H1 (cell line): Measurements from ENCODE around the gene NTNG2. TPM values are rescaled to one million over a fixed set of nuclear protein-coding genes. Genes with fewer than 3 reads are reported as not detected.

Experiments used
- BACH1 ChIP-seq: IDR thresholded peaks from 2 replicates; pipeline ENCODE4 v1.6.1; 2012; ENCODE audit warnings: low read length, improper control_type of control experiment
- EP300 ChIP-seq, 2 experiments: IDR thresholded peaks; 1 replicate in 1 of 2; 2 replicates in 1 of 2; pipeline ENCODE4 v1.6.1; 2011 to 2012; ENCODE audit warnings: low read depth in 2 of 2, low read length in 2 of 2, mild to moderate bottlenecking in 2 of 2, borderline replicate concordance in 1 of 2, inconsistent platforms in 1 of 2, moderate library complexity in 1 of 2
- MAFK ChIP-seq: IDR thresholded peaks from 2 replicates; pipeline ENCODE4 v1.6.1; 2012; ENCODE audit warnings: low read depth, mild to moderate bottlenecking, improper control_type of control experiment, low read length
- SP2 ChIP-seq: IDR thresholded peaks from 2 replicates; pipeline ENCODE4 v1.6.1; 2012; ENCODE audit warnings: mild to moderate bottlenecking, low read length, inconsistent platforms
- TCF12 ChIP-seq: IDR thresholded peaks from 2 replicates; pipeline ENCODE4 v1.6.1; 2011; ENCODE audit warnings: low read depth, mild to moderate bottlenecking, low read length
- ZNF274 ChIP-seq: IDR thresholded peaks from 2 replicates; pipeline ENCODE4 v1.7.0; 2012; ENCODE audit warnings: low read length, borderline replicate concordance; ENCODE audit errors: extremely low read depth
- polyA plus RNA-seq, 7 experiments: library from polyadenylated mRNA; depleted of rRNA in 3 of 7; stranded (reverse) in 5 of 7; unstranded in 2 of 7; fragments of >200 nt in 5 of 7; fragments of 200-250 nt in 2 of 7; gene quantifications; 1 replicate in 5 of 7; 2 replicates in 1 of 7; 4 replicates in 1 of 7; pipeline versions ENCODE4 v1.2.1 to v1.2.3, GENCODE V29; 2011 to 2013; ENCODE audit warnings: missing spikeins in 2 of 7, mixed read lengths in 2 of 7
- total RNA-seq: library from RNA; stranded (reverse); fragmentation: NEBNext Ultra II Directional; extraction: Animal tissue kit (Norgen Biotek cat#: 25700); gene quantifications from 2 replicates; pipeline ENCODE4 v1.2.1, GENCODE V29; 2021

The NTNG2 gene
- total and polyA plus RNA-seq, 2 of the 8 experiments (the other 6 are each of a cell fraction or from before 2014, with no cell fraction given), result 1.4 to 1.5 TPM

GRCh38 chr9:132125361-132125760 is 36.5 kb upstream of the NTNG2 start (continued):
- TF ChIP-seq EP300 (IDR thresholded peaks at IDR 0.05; ENCODE audit: borderline replicate concordance in 1 of 2, low read depth in 2 of 2, low read length in 2 of 2), result peak in 1 of 2 experiments; percentile 32; a peak in 1 of 3 replicates
- peak; percentile 75; the same call in 1 of the 2 replicates for TF ChIP-seq TCF12
- 0 out of 2 replicates have a peak, but pooled peaks have one; percentile 47 for TF ChIP-seq MAFK
- no peak for TF ChIP-seq ZNF274
- TF ChIP-seq BACH1, result no peak
- TF ChIP-seq SP2, result no peak
- TF ChIP-seq, all 59 proteins: peak for 5
